ENCODE results near the gene GALNT18. TPM values are rescaled to one million over a fixed set of nuclear protein-coding genes. Genes with fewer than 3 reads are reported as not detected.

GALNT18 gene
- total RNA-seq, 1 donor from 2014 or later, result 22.1 TPM

- H3K4me1 ChIP-seq, result peaks cover 26% of the 10 kb centered on the region
- H3K27me3 ChIP-seq, result no peaks in the 10 kb centered on the region
- TF ChIP-seq CTCF (IDR thresholded peaks at IDR 0.05) (no peak), POLR2A (IDR thresholded peaks at IDR 0.05) (no peak), POLR2AphosphoS5 (IDR thresholded peaks at IDR 0.05; ENCODE audit: insufficient read depth in 1 of 2, low read depth in 1 of 2) (no peak)
- H3K9me3 ChIP-seq, result no peaks in the 10 kb centered on the region
- DNase-seq (ENCODE audit: extremely low spot score in 2 of 2), result no peak
- intact Hi-C loops (cut with DNase I), result no loop called here
- H3K4me3 ChIP-seq, result no peak overlapping the region
- H3K36me3 ChIP-seq, result no peaks in the 10 kb centered on the region
- H3K27ac ChIP-seq, result peak overlapping the region; percentile 47
Observed at GRCh38 chr11:11244470-11245080, 377.2 kb downstream of the GALNT18 start.

- no peak for DNase-seq (ENCODE audit: extremely low spot score in 2 of 2)
- H3K4me1 ChIP-seq, result peaks cover 26% of the 10 kb centered on the region
- TF ChIP-seq POLR2AphosphoS5 (IDR thresholded peaks at IDR 0.05; ENCODE audit: insufficient read depth in 1 of 2, low read depth in 1 of 2), result peak in 1 of 2 donors; percentile 25
- no peak for TF ChIP-seq CTCF (IDR thresholded peaks at IDR 0.05)
Observed at GRCh38 chr11:11243590-11244469, 378.0 kb downstream of the GALNT18 start.

GRCh38 chr11:11243209-11243589, 378.6 kb downstream of the GALNT18 start:
- H3K9me3 ChIP-seq, result no peaks in the 10 kb centered on the region
- H3K36me3 ChIP-seq, result no peaks in the 10 kb centered on the region
- peak in 1 of 2 donors; percentile 93 for DNase-seq (ENCODE audit: extremely low spot score in 2 of 2)
- intact Hi-C loops (cut with DNase I), result no loop called here
- TF ChIP-seq CTCF (IDR thresholded peaks at IDR 0.05) (no peak), POLR2AphosphoS5 (IDR thresholded peaks at IDR 0.05; ENCODE audit: insufficient read depth in 1 of 2, low read depth in 1 of 2) (no peak), POLR2A (IDR thresholded peaks at IDR 0.05) (no peak)
- H3K4me1 ChIP-seq, result peaks cover 26% of the 10 kb centered on the region
- H3K27ac ChIP-seq, result peak overlapping the region; percentile 64
- no peaks in the 10 kb centered on the region for H3K27me3 ChIP-seq
- no peak overlapping the region for H3K4me3 ChIP-seq

More at GRCh38 chr11:11243590-11244469, 378.0 kb downstream of the GALNT18 start:
- peak overlapping the region; percentile 64 for H3K27ac ChIP-seq
- intact Hi-C loops (cut with DNase I), result no loop called here
- no peaks in the 10 kb centered on the region for H3K36me3 ChIP-seq
- no peaks in the 10 kb centered on the region for H3K9me3 ChIP-seq
- H3K27me3 ChIP-seq, result no peaks in the 10 kb centered on the region
- H3K4me3 ChIP-seq, result no peak overlapping the region

GRCh38 chr11:11241284-11241683, 380.5 kb downstream of the GALNT18 start:
- Histone ChIP-seq H3K27me3 (no peaks in the 10 kb centered on the region), H3K4me1 (peaks cover 26% of the 10 kb centered on the region), H3K36me3 (no peaks in the 10 kb centered on the region), H3K4me3 (no peak overlapping the region), H3K9me3 (no peaks in the 10 kb centered on the region), H3K27ac (no peak overlapping the region)
- no peak for DNase-seq (ENCODE audit: extremely low spot score in 2 of 2)
- intact Hi-C loops (cut with DNase I), result no loop called here
- no peak for TF ChIP-seq POLR2A (IDR thresholded peaks at IDR 0.05)
- TF ChIP-seq CTCF (IDR thresholded peaks at IDR 0.05), result no peak
- TF ChIP-seq POLR2AphosphoS5 (IDR thresholded peaks at IDR 0.05; ENCODE audit: insufficient read depth in 1 of 2, low read depth in 1 of 2), result no peak

- Histone ChIP-seq H3K27me3 (no peaks in the 10 kb centered on the region), H3K27ac (no peak overlapping the region), H3K4me3 (no peak overlapping the region), H3K9me3 (no peaks in the 10 kb centered on the region), H3K36me3 (no peaks in the 10 kb centered on the region), H3K4me1 (peaks cover 23% of the 10 kb centered on the region)
- TF ChIP-seq POLR2A (IDR thresholded peaks at IDR 0.05) (no peak), POLR2AphosphoS5 (IDR thresholded peaks at IDR 0.05; ENCODE audit: insufficient read depth in 1 of 2, low read depth in 1 of 2) (no peak), CTCF (IDR thresholded peaks at IDR 0.05) (no peak)
- no peak for DNase-seq (ENCODE audit: extremely low spot score in 2 of 2)
- intact Hi-C loops (cut with DNase I), result no loop called here
Observed at GRCh38 chr11:11239959-11240358, 381.8 kb downstream of the GALNT18 start.
